ENCODE measurements around the gene CPNE5. TPM values are rescaled to one million over a fixed set of nuclear protein-coding genes. Genes with fewer than 3 reads are reported as not detected.
"Not testable (repeated sequence)": the region's sequence is repeated elsewhere in the genome, so short reads cannot be mapped to it uniquely, and the experiment has no call there.

Gene CPNE5
- polyA plus RNA-seq, 1 of the 3 experiments (the other 2 are of a cell fraction) = 0.30 TPM

GRCh38 chr6:36706339-36706738 is 132.9 kb downstream of the CPNE5 start:
- no peaks in the 10 kb centered on the region for H3K79me2 ChIP-seq (ENCODE audit: insufficient read depth)
- no peaks in the 10 kb centered on the region for H3K27me3 ChIP-seq (ENCODE audit: insufficient read depth)
- no peak overlapping the region for H3K4me3 ChIP-seq (ENCODE audit: low read depth in 2 of 2, low read length in 1 of 2)
- no peaks in the 10 kb centered on the region for H3F3A ChIP-seq (replicated peaks; ENCODE audit: insufficient read depth)
- POLR2A ChIA-PET = interaction anchor here (0.6 kb wide), 1 partner anchor 248 kb away, joined by 3 read pairs; the partner anchor contains the start of gene PI16
- no peak overlapping the region for H3K9ac ChIP-seq
- H3K9me3 ChIP-seq = no peaks in the 10 kb centered on the region
- no peak for TF ChIP-seq YY1 (IDR thresholded peaks at IDR 0.05; ENCODE audit: low read depth)
- no peak for TF ChIP-seq SMC3 (IDR thresholded peaks at IDR 0.05; ENCODE audit: low read depth, low read length)
- no peak for TF ChIP-seq MEF2A (IDR thresholded peaks at IDR 0.05; ENCODE audit: borderline replicate concordance, low read depth)
- no peak for TF ChIP-seq RFX5 (IDR thresholded peaks at IDR 0.05; ENCODE audit: low read length)
- TF ChIP-seq NFIC (IDR thresholded peaks at IDR 0.05; ENCODE audit: borderline replicate concordance) = no peak
- TF ChIP-seq RCOR1 (IDR thresholded peaks at IDR 0.05; ENCODE audit: low read length) = no peak
- no peak for TF ChIP-seq FOXM1 (IDR thresholded peaks at IDR 0.05; ENCODE audit: low read depth)
- TF ChIP-seq TCF12 (IDR thresholded peaks at IDR 0.05) = no peak
- TF ChIP-seq, protein P1, sequence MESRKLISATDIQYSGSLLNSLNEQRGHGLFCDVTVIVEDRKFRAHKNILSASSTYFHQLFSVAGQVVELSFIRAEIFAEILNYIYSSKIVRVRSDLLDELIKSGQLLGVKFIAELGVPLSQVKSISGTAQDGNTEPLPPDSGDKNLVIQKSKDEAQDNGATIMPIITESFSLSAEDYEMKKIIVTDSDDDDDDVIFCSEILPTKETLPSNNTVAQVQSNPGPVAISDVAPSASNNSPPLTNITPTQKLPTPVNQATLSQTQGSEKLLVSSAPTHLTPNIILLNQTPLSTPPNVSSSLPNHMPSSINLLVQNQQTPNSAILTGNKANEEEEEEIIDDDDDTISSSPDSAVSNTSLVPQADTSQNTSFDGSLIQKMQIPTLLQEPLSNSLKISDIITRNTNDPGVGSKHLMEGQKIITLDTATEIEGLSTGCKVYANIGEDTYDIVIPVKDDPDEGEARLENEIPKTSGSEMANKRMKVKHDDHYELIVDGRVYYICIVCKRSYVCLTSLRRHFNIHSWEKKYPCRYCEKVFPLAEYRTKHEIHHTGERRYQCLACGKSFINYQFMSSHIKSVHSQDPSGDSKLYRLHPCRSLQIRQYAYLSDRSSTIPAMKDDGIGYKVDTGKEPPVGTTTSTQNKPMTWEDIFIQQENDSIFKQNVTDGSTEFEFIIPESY (IDR thresholded peaks at IDR 0.05; ENCODE audit: borderline replicate concordance, low read depth) = no peak
- no peak for TF ChIP-seq CHD2 (IDR thresholded peaks at IDR 0.05; ENCODE audit: low read length, partially characterized antibody)
- no peak for TF ChIP-seq FOXJ3 (CRISPR knock-in tag; IDR thresholded peaks at IDR 0.05)
- no peak for TF ChIP-seq TAF1 (IDR thresholded peaks at IDR 0.05; ENCODE audit: borderline replicate concordance, low read depth, low read length)
- DNase-seq = no peak
- CTCF ChIA-PET = interaction anchor here (1.0 to 1.6 kb wide), 3 partner anchors 18 to 53 kb away, joined by 3 to 7 read pairs (median 5); no protein-coding TSS in a partner anchor
- H2AFZ ChIP-seq (ENCODE audit: low read depth) = no peak overlapping the region
- H3K27ac ChIP-seq (ENCODE audit: low read depth in 2 of 2, low read length in 1 of 2) = no peak overlapping the region
- H4K20me1 ChIP-seq (ENCODE audit: insufficient read depth) = no peaks in the 10 kb centered on the region
- H3K9me2 ChIP-seq = no peaks in the 10 kb centered on the region
- WGBS (ENCODE audit: low lambda C conversion rate) = 54% methylated on average over 1 of the region's 1 CpG
- H3K4me2 ChIP-seq = no peak overlapping the region
- H3K36me3 ChIP-seq (replicated peaks in 1 of 2; ENCODE audit: control insufficient read depth in 1 of 2, insufficient read depth in 2 of 2, low read length in 1 of 2) = no peaks in the 10 kb centered on the region
- no peaks in the 10 kb centered on the region; a peak in 1 of 4 replicates for H3K4me1 ChIP-seq (ENCODE audit: control insufficient read depth in 1 of 2, insufficient read depth in 2 of 2, low read depth in 1 of 2, low read length in 1 of 2)

DNA sequence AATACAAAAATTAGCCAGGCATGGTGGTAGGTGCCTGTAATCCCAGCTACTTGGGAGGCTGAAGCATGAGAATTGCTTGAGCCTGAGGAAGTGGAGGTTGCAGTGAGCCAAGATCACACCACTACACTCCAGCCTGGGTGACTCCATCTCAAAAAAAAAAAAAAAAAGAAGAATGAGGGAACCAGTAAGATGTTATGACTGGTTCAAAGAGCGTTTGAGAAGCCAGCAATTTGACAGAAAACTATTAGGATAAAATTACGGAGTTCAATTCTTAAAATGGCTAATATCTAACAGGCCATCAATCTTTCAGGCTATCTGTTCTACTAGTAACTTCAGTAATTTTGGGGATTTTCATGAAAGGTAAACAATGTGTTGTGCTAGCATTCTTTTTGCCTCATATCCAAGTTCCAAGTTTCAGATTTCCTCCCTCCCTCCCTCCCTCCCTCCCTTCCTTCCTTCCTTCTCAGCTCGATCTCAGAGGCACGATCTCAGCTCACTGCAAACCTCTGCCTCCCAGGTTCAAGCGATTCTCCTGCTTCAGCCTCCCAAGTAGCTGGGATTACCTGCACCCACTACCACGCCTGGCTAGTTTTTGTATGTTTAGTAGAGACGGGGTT is 134.2 kb downstream of the CPNE5 start:
- DNase-seq; H3F3A ChIP-seq (replicated peaks; ENCODE audit: insufficient read depth); H3K9ac ChIP-seq; H3K4me1 ChIP-seq (ENCODE audit: control insufficient read depth in 1 of 2, insufficient read depth in 2 of 2, low read depth in 1 of 2, low read length in 1 of 2); H4K20me1 ChIP-seq (ENCODE audit: insufficient read depth); H3K4me3 ChIP-seq (ENCODE audit: low read depth in 2 of 2, low read length in 1 of 2); H3K27me3 ChIP-seq (ENCODE audit: insufficient read depth); H3K79me2 ChIP-seq (ENCODE audit: insufficient read depth); H2AFZ ChIP-seq (ENCODE audit: low read depth); H3K9me3 ChIP-seq; POLR2A ChIA-PET; H3K36me3 ChIP-seq (replicated peaks in 1 of 2; ENCODE audit: control insufficient read depth in 1 of 2, insufficient read depth in 2 of 2, low read length in 1 of 2); H3K4me2 ChIP-seq; H3K9me2 ChIP-seq; H3K27ac ChIP-seq (ENCODE audit: low read depth in 2 of 2, low read length in 1 of 2): not testable (repeated sequence)
- WGBS (ENCODE audit: low lambda C conversion rate) = 74% methylated on average over 7 of the region's 7 CpGs
- CTCF ChIA-PET = interaction anchor here (1.0 to 2.7 kb wide), 5 partner anchors 19 to 90 kb away, joined by 3 to 7 read pairs (median 5); no protein-coding TSS in a partner anchor
